H9 (cell line): ENCODE data around the gene CCDC12. TPM values are rescaled to one million over a fixed set of nuclear protein-coding genes. Genes with fewer than 3 reads are reported as not detected.

Experiments used
- DNase-seq: peaks from one replicate; pipeline ENCODE4 v3.0.0-alpha.2; 2017
- H2AFZ ChIP-seq: one replicate; pipeline ENCODE4 v1.6.1; 2013; ENCODE audit warnings: mild to moderate bottlenecking, low read length, control low read depth, moderate library complexity
- H2AK5ac ChIP-seq: 2 replicates; pipeline ENCODE4 v1.6.1; 2013; ENCODE audit warnings: low read length, control low read depth, mixed read lengths; ENCODE audit not compliant: insufficient read length
- H2BK120ac ChIP-seq: one replicate; pipeline ENCODE4 v1.6.1; 2013; ENCODE audit warnings: low read depth, mild to moderate bottlenecking, low read length, control low read depth, inconsistent platforms; ENCODE audit not compliant: poor library complexity, severe bottlenecking
- H2BK12ac ChIP-seq: 2 replicates; pipeline ENCODE4 v1.6.1; 2013; ENCODE audit warnings: low read length, control low read depth, mixed read lengths, low read depth; ENCODE audit not compliant: insufficient read length
- H2BK15ac ChIP-seq: 2 replicates; pipeline ENCODE4 v1.6.1; 2013; ENCODE audit warnings: low read depth, low read length, control low read depth
- H2BK20ac ChIP-seq: one replicate; pipeline ENCODE4 v1.6.1; 2013; ENCODE audit warnings: low read depth, mild to moderate bottlenecking, low read length, control low read depth, inconsistent platforms; ENCODE audit not compliant: poor library complexity, severe bottlenecking
- H2BK5ac ChIP-seq: 2 replicates; pipeline ENCODE4 v1.6.1; 2013; ENCODE audit warnings: low read length, control low read depth, mixed read lengths; ENCODE audit not compliant: insufficient read length
- H3K14ac ChIP-seq: 2 replicates; pipeline ENCODE4 v1.6.1; 2013; ENCODE audit warnings: low read length, control low read depth; ENCODE audit not compliant: insufficient read depth
- H3K18ac ChIP-seq: 2 replicates; pipeline ENCODE4 v1.6.1; 2013; ENCODE audit warnings: low read depth, mild to moderate bottlenecking, mixed read lengths, low read length, control low read depth; ENCODE audit not compliant: insufficient read length
- H3K23ac ChIP-seq: 2 replicates; pipeline ENCODE4 v1.6.1; 2013; ENCODE audit warnings: low read length, control low read depth, mixed read lengths, low read depth; ENCODE audit not compliant: insufficient read length
- H3K23me2 ChIP-seq: 2 replicates; pipeline ENCODE4 v1.6.1; 2013; ENCODE audit warnings: low read depth, mild to moderate bottlenecking, mixed read lengths, low read length, control low read depth; ENCODE audit not compliant: insufficient read length, poor library complexity, severe bottlenecking
- H3K27ac ChIP-seq: 2 replicates; pipeline ENCODE4 v1.5.1; 2013; ENCODE audit warnings: low read length, control low read depth, mixed read lengths, low read depth; ENCODE audit not compliant: insufficient read length
- H3K27me3 ChIP-seq: 2 replicates; pipeline ENCODE4 v1.6.1; 2013; ENCODE audit warnings: low read length, control low read depth, inconsistent platforms; ENCODE audit not compliant: insufficient read depth
- H3K4ac ChIP-seq: 2 replicates; pipeline ENCODE4 v1.6.1; 2013; ENCODE audit warnings: low read depth, mild to moderate bottlenecking, control low read depth, inconsistent platforms, low read length, moderate library complexity
- H3K4me1 ChIP-seq: 2 replicates; pipeline ENCODE4 v1.6.1; 2013; ENCODE audit warnings: low read length, control low read depth, inconsistent platforms; ENCODE audit not compliant: insufficient read depth
- H3K4me2 ChIP-seq: 2 replicates; pipeline ENCODE4 v1.6.1; 2013; ENCODE audit warnings: low read length, control low read depth, mixed read lengths; ENCODE audit not compliant: insufficient read length, insufficient read depth
- H3K56ac ChIP-seq: 2 replicates; pipeline ENCODE4 v1.6.1; 2013; ENCODE audit warnings: low read depth, mild to moderate bottlenecking, mixed read lengths, low read length, control low read depth; ENCODE audit not compliant: insufficient read length
- H3K79me1 ChIP-seq: 2 replicates; pipeline ENCODE4 v1.6.1; 2013; ENCODE audit warnings: low read depth, mild to moderate bottlenecking, moderate library complexity, low read length, control low read depth, inconsistent platforms; ENCODE audit not compliant: insufficient read depth, poor library complexity, severe bottlenecking
- H3K79me2 ChIP-seq: 2 replicates; pipeline ENCODE4 v1.6.1; 2013; ENCODE audit warnings: low read length, control low read depth, inconsistent platforms; ENCODE audit not compliant: insufficient read depth
- H3K9ac ChIP-seq: 2 replicates; pipeline ENCODE4 v1.6.1; 2013; ENCODE audit warnings: low read length, control low read depth, mixed read lengths; ENCODE audit not compliant: insufficient read length; ENCODE audit errors: extremely low read depth
- H3K9me3 ChIP-seq: one replicate; pipeline ENCODE4 v1.6.1; 2013; ENCODE audit warnings: low read depth, low read length, inconsistent platforms; ENCODE audit not compliant: control insufficient read depth
- H3T11ph ChIP-seq: one replicate; pipeline ENCODE4 v1.6.1; 2013; ENCODE audit warnings: mild to moderate bottlenecking, low read length, control low read depth, inconsistent platforms
- H4K20me1 ChIP-seq: one replicate; pipeline ENCODE4 v1.6.1; 2013; ENCODE audit not compliant: control insufficient read depth, insufficient read length, insufficient read depth
- H4K5ac ChIP-seq: 2 replicates; pipeline ENCODE4 v1.6.1; 2013; ENCODE audit warnings: low read depth, mild to moderate bottlenecking, mixed read lengths, low read length, control low read depth; ENCODE audit not compliant: insufficient read length
- H4K8ac ChIP-seq: replicated peaks from 2 replicates; pipeline ENCODE4 v1.6.1; 2013; ENCODE audit warnings: low read length, control low read depth, mixed read lengths, low read depth; ENCODE audit not compliant: insufficient read length
- H4K91ac ChIP-seq: 2 replicates; pipeline ENCODE4 v1.6.1; 2013; ENCODE audit warnings: low read depth, mild to moderate bottlenecking, moderate library complexity, mixed read lengths, low read length, control low read depth; ENCODE audit not compliant: insufficient read length
- H3K27ac Mint-ChIP-seq, 3 experiments: 2 replicates in 2 of 3; 3 replicates in 1 of 3; pipeline ENCODE4 v1.8.0; 2020 to 2021; ENCODE audit warnings: mixed read lengths in 3 of 3, mild to moderate bottlenecking in 1 of 3, moderate library complexity in 1 of 3
- H3K27me3 Mint-ChIP-seq: 2 replicates; pipeline ENCODE4 v1.8.0; 2021; ENCODE audit warnings: low read depth, mild to moderate bottlenecking, moderate library complexity, mixed read lengths
- H3K36me3 Mint-ChIP-seq, 3 experiments: 2 replicates in 2 of 3; 3 replicates in 1 of 3; pipeline ENCODE4 v1.8.0; 2020 to 2021; ENCODE audit warnings: low read depth in 3 of 3, mixed read lengths in 3 of 3; ENCODE audit not compliant: insufficient read depth in 1 of 3
- H3K4me1 Mint-ChIP-seq, 2 experiments: 2 replicates each; pipeline ENCODE4 v1.8.0; 2020; ENCODE audit warnings: mixed read lengths in 2 of 2
- H3K4me3 Mint-ChIP-seq, 2 experiments: 2 replicates in 1 of 2; 3 replicates in 1 of 2; pipeline ENCODE4 v1.8.0; 2020 to 2021; ENCODE audit warnings: mild to moderate bottlenecking in 2 of 2, mixed read lengths in 2 of 2, moderate library complexity in 1 of 2
- H3K9me3 Mint-ChIP-seq, 2 experiments: 2 replicates in 1 of 2; 3 replicates in 1 of 2; pipeline ENCODE4 v1.8.0; 2020; ENCODE audit warnings: mild to moderate bottlenecking in 2 of 2, mixed read lengths in 2 of 2, moderate library complexity in 1 of 2
- WGBS: extraction: QIAGEN DNeasy Blood & Tissue Kit; methylation state at CpG from one replicate; pipeline ENCODE4 v1.1.7; 2013; ENCODE audit warnings: missing lambda C conversion rate, low lambda C conversion rate, mixed read lengths; ENCODE audit not compliant: insufficient read length; ENCODE audit errors: extremely low coverage; 5-methylcytosine and 5-hydroxymethylcytosine counted together
- total RNA-seq: library from RNA; stranded (reverse); gene quantifications from 2 replicates; pipeline ENCODE4 v1.2.1, GENCODE V29; 2021
- TF ChIP-seq, protein P1 (sequence below): fragments of 200-600 bp; sonication (generic); conservative IDR thresholded peaks from 3 replicates; pipeline ENCODE4 v1.8.0; 2021; ENCODE audit warnings: antibody characterized with exemption, mild to moderate bottlenecking

CCDC12 gene
- total RNA-seq, 1 experiment from 2014 or later = 54.0 TPM

DNA sequence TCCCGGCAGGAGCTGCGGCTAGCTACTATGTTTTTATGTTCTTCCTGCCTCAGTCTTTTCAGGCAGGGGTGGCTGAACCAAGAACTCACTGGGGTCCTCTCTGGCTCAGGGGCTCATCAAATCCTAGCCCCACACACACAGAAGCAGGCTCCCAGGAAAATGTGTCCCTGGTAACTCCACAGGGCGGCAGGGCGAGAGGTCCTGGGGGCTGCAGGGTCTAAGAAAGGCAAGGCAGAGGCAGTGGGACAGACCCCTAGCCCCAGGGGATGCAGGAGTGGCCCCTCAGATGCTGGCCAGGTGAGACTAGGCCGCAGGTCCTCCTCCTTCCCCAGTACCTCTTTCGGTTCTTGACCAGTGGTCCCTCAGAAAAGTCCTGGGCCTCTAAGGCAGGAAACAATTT, 50.1 kb downstream of the CCDC12 start:
- no peaks in the 10 kb centered on the region for H3K9me3 Mint-ChIP-seq
- Histone ChIP-seq H2BK15ac (no peak overlapping the region), H4K91ac (no peak overlapping the region)

More for the DNA sequence above, 50.1 kb downstream of the CCDC12 start:
- no CpG with 5 or more reads among the region's 6 CpGs for WGBS
- H3K79me1 ChIP-seq = no peaks in the 10 kb centered on the region
- H3T11ph ChIP-seq = no peak overlapping the region
- H2BK20ac ChIP-seq = no peak overlapping the region
- no peak overlapping the region for H4K5ac ChIP-seq
- H3K27me3 Mint-ChIP-seq = no peaks in the 10 kb centered on the region; the same call in 1 of the 2 replicates
- H3K56ac ChIP-seq = no peak overlapping the region
- no peak overlapping the region for H3K4ac ChIP-seq
- peaks cover 11 to 12% of the 10 kb centered on the region in 2 experiments for H3K4me1 Mint-ChIP-seq
- H2BK120ac ChIP-seq = no peak overlapping the region
- no peak overlapping the region for H2AFZ ChIP-seq
- H3K9me3 ChIP-seq = no peaks in the 10 kb centered on the region
- H3K9ac ChIP-seq = no peak overlapping the region
- TF ChIP-seq, protein P1, sequence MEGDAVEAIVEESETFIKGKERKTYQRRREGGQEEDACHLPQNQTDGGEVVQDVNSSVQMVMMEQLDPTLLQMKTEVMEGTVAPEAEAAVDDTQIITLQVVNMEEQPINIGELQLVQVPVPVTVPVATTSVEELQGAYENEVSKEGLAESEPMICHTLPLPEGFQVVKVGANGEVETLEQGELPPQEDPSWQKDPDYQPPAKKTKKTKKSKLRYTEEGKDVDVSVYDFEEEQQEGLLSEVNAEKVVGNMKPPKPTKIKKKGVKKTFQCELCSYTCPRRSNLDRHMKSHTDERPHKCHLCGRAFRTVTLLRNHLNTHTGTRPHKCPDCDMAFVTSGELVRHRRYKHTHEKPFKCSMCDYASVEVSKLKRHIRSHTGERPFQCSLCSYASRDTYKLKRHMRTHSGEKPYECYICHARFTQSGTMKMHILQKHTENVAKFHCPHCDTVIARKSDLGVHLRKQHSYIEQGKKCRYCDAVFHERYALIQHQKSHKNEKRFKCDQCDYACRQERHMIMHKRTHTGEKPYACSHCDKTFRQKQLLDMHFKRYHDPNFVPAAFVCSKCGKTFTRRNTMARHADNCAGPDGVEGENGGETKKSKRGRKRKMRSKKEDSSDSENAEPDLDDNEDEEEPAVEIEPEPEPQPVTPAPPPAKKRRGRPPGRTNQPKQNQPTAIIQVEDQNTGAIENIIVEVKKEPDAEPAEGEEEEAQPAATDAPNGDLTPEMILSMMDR = no peak
- no peak overlapping the region for H3K4me2 ChIP-seq
- H3K4me1 ChIP-seq = no peaks in the 10 kb centered on the region
- no peak overlapping the region for H2AK5ac ChIP-seq
- no peak overlapping the region for H4K8ac ChIP-seq
- no peak overlapping the region for H2BK5ac ChIP-seq
- no peak overlapping the region for H3K4me3 Mint-ChIP-seq
- no peak overlapping the region for H2BK12ac ChIP-seq
- no peak overlapping the region for H3K14ac ChIP-seq
- no peak overlapping the region for H3K27ac Mint-ChIP-seq
- no peaks in the 10 kb centered on the region for H3K27me3 ChIP-seq
- no peaks in the 10 kb centered on the region for H3K23me2 ChIP-seq
- no peak overlapping the region for H3K27ac ChIP-seq
- H3K18ac ChIP-seq = no peak overlapping the region
- H3K79me2 ChIP-seq = no peaks in the 10 kb centered on the region
- H3K36me3 Mint-ChIP-seq = peaks cover 22 to 60% (median 53%) of the 10 kb centered on the region in 3 experiments
- DNase-seq = no peak
- no peak overlapping the region for H3K23ac ChIP-seq
- H4K20me1 ChIP-seq = no peaks in the 10 kb centered on the region
